ENCODE results near the gene CWC22.
A peak's percentile ranks its signal among the peaks of the same experiment; 100 is the strongest.
"Not testable (repeated sequence)": the region's sequence is repeated elsewhere in the genome, so short reads cannot be mapped to it uniquely, and the experiment has no call there.

Gene CWC22

GRCh38 chr2:180006781-180007579 lies at the start of gene CWC22:
Gene CWC22, minus strand, starts transcription at chr2:180007297. Its CDS starts 13,956 bp downstream, at chr2:179993341.
- peak; percentile 89 for DNase-seq

DNA sequence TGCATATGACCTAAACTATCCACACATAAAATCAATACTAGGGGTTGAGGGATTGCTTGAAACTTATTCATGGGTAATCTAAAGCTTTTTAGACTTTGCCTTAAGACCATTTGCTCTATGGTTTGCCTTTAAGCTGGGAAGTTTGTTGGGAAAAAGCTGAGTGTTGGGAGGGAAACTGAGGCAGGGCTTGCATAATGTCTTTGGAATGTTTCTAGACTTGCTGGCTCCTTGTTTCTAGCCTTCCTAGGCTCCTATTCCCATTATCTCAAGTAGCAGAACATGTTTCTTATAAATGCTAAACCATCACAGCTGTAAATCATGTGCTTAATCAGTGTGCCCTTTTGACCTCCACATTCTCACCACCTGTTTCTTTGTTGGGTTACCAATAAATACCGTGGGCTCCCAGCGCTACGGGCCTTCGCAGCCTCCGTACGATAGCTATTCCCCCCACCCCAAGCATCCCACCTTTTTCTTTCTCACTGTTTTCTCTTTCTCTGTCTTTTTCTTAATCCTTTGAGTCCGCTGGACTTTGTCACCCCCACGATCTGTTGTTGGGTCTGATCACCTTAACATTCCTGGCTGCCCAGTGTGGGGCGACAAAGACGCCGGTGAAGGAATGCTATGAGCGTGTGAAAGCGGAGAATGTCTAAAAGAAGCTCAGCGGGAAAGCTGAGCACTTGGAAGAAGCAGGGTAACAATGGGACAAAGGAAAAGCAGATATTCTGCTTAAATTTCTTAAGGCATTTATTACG lies 49.4 kb upstream of the CWC22 start:
- DNase-seq: no peak

DNA sequence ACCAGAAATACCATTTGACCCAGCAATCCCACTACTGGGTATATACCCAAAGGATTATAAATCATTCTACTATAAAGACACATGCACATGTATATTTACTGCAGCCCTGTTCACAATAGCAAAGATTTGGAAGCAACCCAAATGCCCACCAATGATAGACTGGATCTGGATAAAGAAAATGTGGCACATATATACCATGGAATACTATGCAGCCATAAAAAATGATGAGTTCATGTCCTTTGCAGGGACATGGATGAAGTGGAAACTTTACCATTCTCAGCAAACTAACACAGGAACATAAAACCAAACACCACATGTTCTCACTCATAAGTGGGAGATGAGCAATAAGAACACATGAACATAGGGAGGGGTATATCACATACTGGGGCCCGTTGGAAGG lies 47.5 kb upstream of the CWC22 start:
- not testable (repeated sequence) for DNase-seq

- no peak for DNase-seq
Observed at GRCh38 chr2:180050246-180050645, 43.1 kb upstream of the CWC22 start.

GRCh38 chr2:180048251-180048650 lies 41.2 kb upstream of the CWC22 start:
- DNase-seq: no peak

GRCh38 chr2:180046776-180047175 lies 39.7 kb upstream of the CWC22 start:
- DNase-seq: no peak

GRCh38 chr2:180046202-180046601 lies 39.1 kb upstream of the CWC22 start:
- no peak for DNase-seq

GRCh38 chr2:180040146-180040925 lies 33.2 kb upstream of the CWC22 start:
- no peak for DNase-seq

- no peak for DNase-seq
Observed at GRCh38 chr2:180038997-180039396, 31.9 kb upstream of the CWC22 start.

GRCh38 chr2:180033993-180034894 lies 27.1 kb upstream of the CWC22 start:
- no peak for DNase-seq

DNA sequence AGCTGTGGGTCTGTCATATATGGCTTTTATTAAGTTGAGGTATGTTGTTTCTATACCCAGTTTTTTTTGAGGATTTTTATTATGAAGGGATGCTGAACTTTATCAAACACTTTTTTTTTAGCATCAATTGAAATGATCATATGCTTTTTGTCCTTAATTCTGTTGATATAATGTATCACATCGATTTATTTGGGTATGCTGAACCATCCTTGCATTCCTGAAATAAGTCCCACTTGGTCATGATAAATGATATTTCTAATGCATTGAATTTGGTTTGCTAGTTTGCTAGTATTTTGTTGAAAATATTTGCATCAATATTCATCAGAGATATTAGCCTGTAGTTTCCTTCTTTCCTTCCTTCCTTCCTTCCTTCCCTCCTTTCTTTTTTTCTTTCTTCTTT lies 22.5 kb upstream of the CWC22 start:
- DNase-seq: no peak

DNA sequence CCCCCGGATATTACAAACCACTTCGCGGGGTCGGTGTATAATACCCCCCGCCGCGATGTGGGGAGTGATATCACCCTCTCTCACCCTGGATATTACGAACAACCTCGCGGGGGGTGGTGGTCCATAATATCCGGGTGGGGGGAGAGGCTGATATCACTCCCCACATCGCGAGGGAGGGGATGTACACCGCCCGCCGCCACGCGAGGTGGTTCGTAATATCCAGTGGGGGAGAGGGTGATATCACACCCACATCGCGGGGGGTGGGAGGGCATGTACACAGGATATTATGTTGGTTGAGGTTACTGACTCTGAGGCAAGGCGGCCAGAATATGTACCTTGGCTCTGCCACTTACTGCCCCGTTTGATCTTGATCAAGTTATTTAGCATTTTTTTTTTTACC lies 14.8 kb upstream of the CWC22 start:
- DNase-seq: no peak

- no peak for DNase-seq
Observed at GRCh38 chr2:180017784-180018183, 10.7 kb upstream of the CWC22 start.

DNA sequence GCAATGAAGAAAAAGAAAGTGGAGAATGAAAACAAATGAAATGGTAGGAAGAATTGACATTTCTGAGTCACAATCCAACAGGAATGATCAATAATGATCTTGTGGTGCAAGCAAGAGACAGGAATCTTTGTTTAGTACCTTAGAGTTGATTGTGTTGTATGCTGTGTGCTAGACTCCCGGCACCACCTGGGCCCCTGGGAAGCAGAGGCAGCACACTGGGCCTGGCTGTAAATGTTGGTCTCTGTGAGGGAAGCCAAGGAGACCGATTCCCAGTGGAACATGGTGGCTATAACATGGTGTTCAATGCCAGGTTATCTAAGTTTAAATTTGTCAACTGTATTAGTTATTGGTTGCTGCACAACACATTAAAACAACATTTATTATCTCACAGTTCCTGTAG lies 9.8 kb upstream of the CWC22 start:
- DNase-seq: no peak

GRCh38 chr2:180015951-180016709 lies 9.0 kb upstream of the CWC22 start:
- no peak for DNase-seq

- DNase-seq: peak; percentile 15
Observed at GRCh38 chr2:180012523-180012922, 5.4 kb upstream of the CWC22 start.

GRCh38 chr2:180010701-180011100 lies 3.6 kb upstream of the CWC22 start:
- no peak for DNase-seq

- DNase-seq: no peak
Observed at GRCh38 chr2:180006231-180006630, 866 bp downstream of the CWC22 start.

DNA sequence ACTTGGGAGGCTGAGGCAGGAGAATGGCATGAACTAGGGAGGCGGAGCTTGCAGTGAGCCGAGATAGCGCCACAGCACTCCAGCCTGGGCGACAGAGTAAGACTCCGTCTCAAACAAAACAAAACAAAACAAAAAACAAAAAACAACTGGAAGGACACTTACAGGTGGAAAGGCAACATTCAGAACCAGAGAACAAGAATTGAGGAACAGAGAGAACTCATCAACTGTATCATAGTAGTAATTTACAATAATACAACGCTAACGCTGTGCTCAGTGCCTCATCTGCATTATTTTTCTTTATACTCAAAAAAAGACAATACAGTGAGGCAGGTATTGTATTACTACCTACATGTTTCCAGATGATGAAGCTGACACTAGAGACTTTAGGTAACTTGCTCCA lies 1.6 kb downstream of the CWC22 start:
- not testable (repeated sequence) for DNase-seq

DNA sequence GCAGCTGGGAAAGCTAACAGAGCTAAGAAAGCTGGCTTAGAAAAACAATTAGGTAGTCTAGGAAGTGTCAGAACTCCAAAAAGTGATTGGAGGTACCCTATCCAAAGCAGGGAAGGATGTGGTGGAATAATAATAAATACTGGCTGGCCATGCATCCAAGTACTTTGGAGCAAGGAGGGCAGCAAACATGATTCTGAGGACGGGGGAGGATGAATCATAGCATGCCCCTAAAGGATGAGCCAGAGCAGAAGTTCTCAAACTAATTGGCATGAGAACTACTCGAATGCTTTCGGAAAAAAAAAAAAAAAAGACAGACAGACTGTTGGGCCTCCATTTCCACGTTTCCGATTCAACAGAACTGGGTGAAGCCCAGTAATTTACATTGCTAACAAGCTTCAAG lies 2.4 kb downstream of the CWC22 start:
- no peak for DNase-seq

DNA sequence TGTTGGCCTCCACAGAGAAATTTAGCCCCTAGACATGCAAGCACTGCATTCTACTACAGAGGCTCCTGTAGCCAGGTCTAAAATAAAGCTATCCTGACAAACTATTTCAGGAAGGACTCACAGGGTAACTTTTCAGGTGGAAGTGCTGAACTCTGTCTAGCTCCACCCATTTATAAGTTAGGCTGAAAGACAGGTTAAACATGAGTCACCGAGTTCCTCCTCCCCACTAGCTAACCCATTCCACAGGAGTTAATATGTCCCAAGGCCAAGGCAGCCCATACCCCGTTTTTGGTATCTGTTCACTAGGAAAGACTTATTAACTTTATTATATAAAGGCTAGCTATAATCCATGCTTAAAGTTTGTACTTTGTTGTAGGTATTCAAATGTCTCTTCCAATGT lies 3.5 kb downstream of the CWC22 start:
- no peak for DNase-seq

DNA sequence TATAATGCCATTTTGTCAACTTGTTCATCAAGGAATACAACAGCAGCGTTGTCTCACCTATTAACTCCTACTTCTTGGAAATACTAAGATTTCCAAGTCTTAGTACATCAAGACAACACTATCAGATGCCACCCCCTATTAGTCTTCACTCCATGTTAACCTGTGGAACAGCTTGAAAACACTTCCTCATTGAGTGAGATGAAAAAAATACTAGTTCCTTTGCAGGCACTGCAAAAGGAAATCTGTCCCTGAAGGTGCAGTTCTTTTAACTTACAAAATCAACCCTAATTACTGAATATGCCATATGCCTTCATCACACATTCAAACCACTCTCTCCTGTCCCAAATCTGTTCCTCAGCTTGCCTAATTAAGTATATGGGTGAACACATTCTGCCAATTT lies 4.0 kb downstream of the CWC22 start:
- DNase-seq: no peak

Data from activated CD4-positive, alpha-beta T cell treated with anti-CD3 and anti-CD28 coated beads, Interleukin-10, Interleukin-2, amounts not matched to agents 100 ng/mL and 50 ng/mL, durations not matched to agents 16 hours and 8 hours (primary cell).